GM18517 (cell line): ENCODE data around the gene KLHL13.
"Not testable (repeated sequence)": the region's sequence is repeated elsewhere in the genome, so short reads cannot be mapped to it uniquely, and the experiment has no call there.

Experiments used
- ATAC-seq: cut with Tn5 transposase; IDR thresholded peaks from one replicate; pipeline ENCODE4 v1.9.1; 2021; ENCODE audit warnings: mild to moderate bottlenecking, moderate library complexity; ENCODE audit not compliant: unreplicated experiment

Gene KLHL13

DNA sequence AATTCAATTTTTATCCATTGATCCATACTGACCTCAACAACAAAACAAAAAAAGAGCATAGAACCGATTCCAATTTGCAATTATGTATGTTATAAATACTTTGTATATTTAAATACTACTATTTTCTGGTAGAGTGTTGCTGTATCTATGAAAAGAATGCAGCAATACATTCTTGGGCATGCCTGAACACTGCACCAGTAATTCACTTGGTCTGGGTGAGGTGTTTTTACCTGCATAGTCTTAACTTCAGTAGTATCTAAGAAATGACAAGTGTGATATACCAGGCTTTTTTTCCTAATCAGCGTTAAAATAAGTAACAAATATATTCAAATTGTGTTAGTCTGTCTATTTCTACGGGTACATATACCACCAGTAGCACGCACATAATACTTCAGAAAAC is 120.2 kb downstream of the KLHL13 start:
- ATAC-seq = no peak

DNA sequence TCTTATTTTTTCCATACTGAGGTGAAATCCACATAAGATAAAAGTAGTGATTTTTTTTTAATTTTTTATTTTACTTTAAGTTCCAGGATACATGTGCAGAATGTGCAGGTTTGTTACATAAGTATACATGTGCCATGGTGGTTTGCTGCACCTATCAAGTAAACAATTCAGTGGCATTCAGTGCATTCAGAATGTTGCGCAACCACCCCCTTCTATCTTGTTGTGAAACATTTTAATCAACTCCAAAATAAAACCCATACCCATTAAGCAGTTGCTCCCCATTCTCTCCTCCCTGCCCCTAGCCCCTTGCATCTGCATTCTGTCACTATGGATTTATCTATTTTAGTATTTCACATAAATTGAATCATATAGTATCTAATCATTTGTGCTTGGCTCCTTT is 121.2 kb downstream of the KLHL13 start:
- ATAC-seq = no peak

- ATAC-seq = no peak
These were observed 124.4 kb downstream of the KLHL13 start for GRCh38 chrX:117992192-117992723.

DNA sequence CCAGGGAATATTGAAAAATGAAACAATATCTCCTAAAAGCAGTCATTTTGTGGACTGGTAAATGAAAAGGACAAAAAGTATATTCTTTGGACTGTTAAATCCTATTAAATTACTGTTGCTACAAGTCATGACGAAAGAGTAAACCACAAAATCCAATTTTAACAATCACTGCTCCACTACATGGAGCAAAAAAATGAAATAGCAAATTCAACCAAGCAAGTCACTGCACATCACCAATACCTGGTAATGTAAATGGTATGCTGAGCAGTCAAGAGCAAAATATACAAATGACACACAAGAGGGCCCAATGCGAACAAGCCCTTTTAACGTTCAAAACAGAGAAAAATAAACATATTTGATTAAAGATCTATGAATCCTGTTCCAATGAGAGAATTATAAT is 126.2 kb downstream of the KLHL13 start:
- no peak for ATAC-seq

DNA sequence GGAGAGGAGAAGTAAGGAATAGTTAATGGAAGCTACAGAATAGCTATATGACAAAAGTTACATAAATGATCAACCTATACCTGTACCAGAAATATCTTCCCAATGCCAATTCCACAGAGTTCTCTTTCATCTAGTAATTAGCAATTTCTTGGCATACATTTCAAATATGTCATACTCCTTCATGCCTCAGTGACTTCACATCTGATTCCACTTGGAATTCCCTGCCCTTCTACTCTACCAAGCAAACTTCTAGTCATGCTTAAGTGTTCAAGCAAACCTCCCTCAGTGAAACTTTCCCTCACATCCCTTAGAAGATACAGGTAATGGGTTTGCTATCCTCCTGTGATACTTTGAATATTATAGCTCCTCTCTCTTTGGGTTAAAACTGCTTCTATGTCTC is 127.1 kb downstream of the KLHL13 start:
- ATAC-seq = no peak

DNA sequence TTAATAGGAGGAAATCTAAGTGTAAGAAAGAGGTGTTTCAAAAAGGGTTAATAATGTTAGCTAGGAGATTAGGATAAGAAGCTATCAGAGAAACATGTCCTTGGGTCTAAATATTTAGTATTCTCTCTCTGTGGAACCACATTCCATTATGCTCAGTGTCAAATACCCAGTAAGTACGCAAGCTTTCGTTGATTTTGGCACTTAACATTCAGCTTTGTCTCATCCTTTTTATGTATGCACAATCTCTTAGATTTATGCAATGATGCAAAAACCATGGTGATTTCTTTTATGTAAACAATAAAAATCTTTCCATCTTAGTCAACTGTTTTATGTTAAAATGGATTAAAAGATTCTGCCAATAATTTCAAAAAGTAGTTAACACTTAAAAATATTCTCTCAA is 129.2 kb downstream of the KLHL13 start:
- no peak for ATAC-seq

DNA sequence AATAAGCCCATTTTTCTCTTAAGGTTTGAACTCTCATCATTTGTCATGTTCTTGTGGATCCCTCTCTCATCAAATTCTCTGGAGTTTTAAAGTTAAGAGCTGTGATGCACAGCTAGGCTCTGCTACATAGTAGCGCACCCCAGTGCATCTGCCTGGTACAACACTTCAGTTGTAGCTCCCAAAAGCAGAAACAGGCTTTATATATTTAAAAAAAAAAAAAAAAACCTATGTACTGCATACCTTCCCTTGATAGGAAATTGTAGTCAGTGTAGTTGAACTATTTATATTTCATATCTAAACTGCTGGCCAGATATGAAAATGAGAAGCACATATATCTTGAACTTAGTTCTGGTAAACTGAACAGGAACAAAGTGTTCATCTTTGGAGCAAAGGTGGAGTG is 131.4 kb downstream of the KLHL13 start:
- ATAC-seq = no peak

GRCh38 chrX:117982694-117983392 is 133.8 kb downstream of the KLHL13 start:
- ATAC-seq = no peak

DNA sequence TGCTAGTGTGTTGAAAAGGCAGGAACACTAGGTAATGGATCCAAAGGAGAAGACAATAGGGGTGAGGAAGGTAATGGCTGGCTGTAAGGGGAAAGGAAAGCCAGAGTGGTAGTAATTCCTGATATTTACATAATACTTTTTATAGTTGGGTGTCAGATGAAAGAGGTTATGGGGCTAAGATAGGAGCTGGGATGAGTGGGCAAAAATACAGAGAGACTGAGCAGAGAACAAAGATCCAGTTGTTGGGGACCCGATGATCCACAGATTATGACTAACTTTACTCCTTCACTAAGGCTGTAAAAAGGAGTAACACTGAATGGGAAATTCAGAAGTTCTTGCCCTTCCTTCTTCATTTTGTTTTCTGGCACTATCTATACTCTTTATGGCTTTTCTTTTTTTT is 138.2 kb downstream of the KLHL13 start:
- no peak for ATAC-seq

- ATAC-seq = no peak
These were observed 139.1 kb downstream of the KLHL13 start for GRCh38 chrX:117977526-117977925.

GRCh38 chrX:117973110-117973807 is 143.4 kb downstream of the KLHL13 start:
- no peak for ATAC-seq

- ATAC-seq = no peak
These were observed 143.9 kb downstream of the KLHL13 start for GRCh38 chrX:117972711-117973109.

- ATAC-seq = no peak
These were observed 146.8 kb downstream of the KLHL13 start for GRCh38 chrX:117969782-117970181.

- no peak for ATAC-seq
These were observed 147.3 kb downstream of the KLHL13 start for GRCh38 chrX:117969328-117969727.

DNA sequence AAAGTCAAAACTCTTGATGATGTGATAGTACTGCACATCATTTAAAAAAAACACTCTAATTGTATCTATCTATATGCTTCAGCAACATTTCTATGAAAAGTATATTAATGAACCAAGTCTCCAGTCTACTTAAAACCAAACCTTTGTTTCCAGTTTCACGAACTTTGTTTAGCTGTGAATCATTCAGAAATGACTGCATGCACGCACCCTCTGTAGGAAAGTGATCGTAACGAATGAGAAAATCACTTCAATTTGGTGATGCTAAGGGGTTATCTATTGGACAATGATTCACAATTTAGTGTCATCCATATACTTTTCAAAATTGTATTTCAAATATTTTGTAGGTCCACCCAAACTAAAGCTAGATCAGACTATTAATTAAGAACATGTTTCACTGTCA is 157.6 kb downstream of the KLHL13 start:
- no peak for ATAC-seq

- ATAC-seq = no peak
These were observed 159.5 kb downstream of the KLHL13 start for GRCh38 chrX:117957128-117957527.

GRCh38 chrX:117939296-117939695 is 177.3 kb downstream of the KLHL13 start:
- not testable (repeated sequence) for ATAC-seq

GRCh38 chrX:117936118-117936517 is 180.5 kb downstream of the KLHL13 start:
- ATAC-seq = no peak

- ATAC-seq = not testable (repeated sequence)
These were observed 186.5 kb downstream of the KLHL13 start for GRCh38 chrX:117930116-117930515.

DNA sequence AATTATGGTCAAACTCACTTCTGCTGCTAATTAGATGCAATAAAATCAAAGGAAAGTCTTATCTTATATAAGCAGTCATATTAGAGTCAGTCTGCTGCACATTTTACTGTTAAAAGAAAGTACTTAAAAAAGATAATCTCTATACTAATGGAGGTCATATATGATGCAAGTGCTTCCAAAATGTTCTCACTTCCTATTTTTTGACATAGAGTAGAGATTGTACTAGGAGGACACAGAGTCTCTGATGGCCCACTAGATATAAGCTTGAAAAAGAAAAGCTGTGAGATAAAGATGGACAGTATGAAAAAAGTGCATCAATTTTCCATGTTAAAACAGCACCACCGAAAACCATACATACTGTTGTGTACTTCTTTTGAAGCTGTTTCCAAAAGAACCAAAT is 196.9 kb downstream of the KLHL13 start:
- ATAC-seq = no peak

GRCh38 chrX:117910216-117910615 is 206.4 kb downstream of the KLHL13 start:
- no peak for ATAC-seq

GRCh38 chrX:117898226-117898625 is 218.4 kb downstream of the KLHL13 start:
- no peak for ATAC-seq
